Sciatic nerve (tissue), 2 donors: ENCODE measurements around the gene EVA1C. TPM values are rescaled to one million over a fixed set of nuclear protein-coding genes. Genes with fewer than 3 reads are reported as not detected.
"Not testable (repeated sequence)": the region's sequence is repeated elsewhere in the genome, so short reads cannot be mapped to it uniquely, and the experiment has no call there.

Experiments
- ATAC-seq: fragments of 200-7000 bp; cut with Tn5 transposase; one replicate; pipeline ENCODE4 v1.9.1; 2020; ENCODE audit warnings: mild to moderate bottlenecking, moderate library complexity
- DNase-seq: peaks from one replicate; pipeline ENCODE4 v3.0.0-alpha.2; 2020; ENCODE audit warnings: low spot score
- intact Hi-C: fragments of 100-400 bp; cut with DNase I; formaldehyde crosslinking; loops from one replicate; pipeline ENCODE4 v1.14.2; 2022
- total RNA-seq: library from RNA; stranded (reverse); fragmentation: NEBNext Ultra II Directional; extraction: Animal tissue kit (Norgen Biotek cat#: 25700); gene quantifications from one replicate; pipeline ENCODE4 v1.2.1, GENCODE V29; 2021
- donor health status: DM: no; HTN: no; CAD: no.
- donor health status: DM: no; HTN: no; CAD: no.

EVA1C gene
- total RNA-seq, 1 donor from 2014 or later, result 65.8 TPM

- intact Hi-C loops, result no loop called here
- DNase-seq (no peak), ATAC-seq (peak; percentile 77)
Observed at GRCh38 chr21:32475162-32475812, 62.8 kb downstream of the EVA1C start.

- DNase-seq (no peak), ATAC-seq (no peak)
- intact Hi-C loops, result no loop called here
Observed at GRCh38 chr21:32476661-32477423, 64.3 kb downstream of the EVA1C start.

- intact Hi-C loops, result no loop called here
- DNase-seq, result no peak
- no peak for ATAC-seq
Observed at GRCh38 chr21:32477424-32477745, 64.9 kb downstream of the EVA1C start.

- intact Hi-C loops, result no loop called here
- ATAC-seq (no peak), DNase-seq (no peak)
Observed at GRCh38 chr21:32481875-32482408, 69.4 kb downstream of the EVA1C start.

- intact Hi-C loops, result no loop called here
- no peak for DNase-seq
- no peak for ATAC-seq
Observed at GRCh38 chr21:32482565-32483292, 70.2 kb downstream of the EVA1C start.

GRCh38 chr21:32483293-32483595, 70.7 kb downstream of the EVA1C start:
- DNase-seq, result no peak
- no peak for ATAC-seq
- intact Hi-C loops, result no loop called here

GRCh38 chr21:32484706-32485380, 72.3 kb downstream of the EVA1C start:
- ATAC-seq, result peak; percentile 80
- DNase-seq, result peak; percentile 75
- intact Hi-C loops, result no loop called here

GRCh38 chr21:32492376-32492775, 79.9 kb downstream of the EVA1C start:
- ATAC-seq (no peak), DNase-seq (no peak)
- intact Hi-C loops, result no loop called here

GRCh38 chr21:32494934-32495709, 82.6 kb downstream of the EVA1C start:
- intact Hi-C loops, result no loop called here

GRCh38 chr21:32496568-32496967, 84.1 kb downstream of the EVA1C start:
- DNase-seq (no peak), ATAC-seq (no peak)
- intact Hi-C loops, result no loop called here

More at GRCh38 chr21:32494934-32495709, 82.6 kb downstream of the EVA1C start:
- DNase-seq (no peak), ATAC-seq (no peak)

GRCh38 chr21:32499249-32500055, 86.9 kb downstream of the EVA1C start:
- intact Hi-C loops, result no loop called here
- DNase-seq (no peak), ATAC-seq (no peak)

- ATAC-seq, intact Hi-C loops, DNase-seq: not testable (repeated sequence)
Observed at GRCh38 chr21:32503641-32504040, 91.1 kb downstream of the EVA1C start.

GRCh38 chr21:32505767-32506166, 93.3 kb downstream of the EVA1C start:
- ATAC-seq, intact Hi-C loops, DNase-seq: not testable (repeated sequence)

GRCh38 chr21:32506411-32506965, 94.0 kb downstream of the EVA1C start:
- intact Hi-C loops, ATAC-seq, DNase-seq: not testable (repeated sequence)

GRCh38 chr21:32507342-32507919, 94.9 kb downstream of the EVA1C start:
- DNase-seq (no peak), ATAC-seq (no peak)
- intact Hi-C loops, result no loop called here

- intact Hi-C loops, DNase-seq, ATAC-seq: not testable (repeated sequence)
Observed at GRCh38 chr21:32508036-32508435, 95.5 kb downstream of the EVA1C start.

- no peak for DNase-seq
- intact Hi-C loops, result no loop called here
- ATAC-seq, result no peak
Observed at GRCh38 chr21:32508558-32508957, 96.1 kb downstream of the EVA1C start.
